SK-N-SH treated with all-trans-retinoic acid at 6 μM for 48 hours (cell line): ENCODE results near the gene OPN4.

Experiments used
- ATAC-seq: fragments of 200-7000 bp; cut with Tn5 transposase; 3 replicates; pipeline ENCODE4 v1.9.1; 2020; ENCODE audit warnings: mild to moderate bottlenecking, moderate library complexity
- BACH2 ChIP-seq: fragments of 250-450 bp; sonication (Bioruptor Pico); IDR thresholded peaks from 2 replicates; pipeline ENCODE4 v1.9.0; 2021; ENCODE audit warnings: mild to moderate bottlenecking, borderline replicate concordance
- CSDC2 ChIP-seq: fragments of 250-450 bp; sonication (Bioruptor Pico); IDR thresholded peaks from 2 replicates; pipeline ENCODE4 v1.5.0; 2020; ENCODE audit warnings: mild to moderate bottlenecking, moderate library complexity
- ESRRG ChIP-seq: fragments of 250-450 bp; sonication (Bioruptor Pico); IDR thresholded peaks from 2 replicates; pipeline ENCODE4 v1.6.1; 2021; ENCODE audit warnings: mild to moderate bottlenecking
- GLIS3 ChIP-seq: fragments of 250-450 bp; sonication (Bioruptor Pico); IDR thresholded peaks from 2 replicates; pipeline ENCODE4 v1.5.0; 2020; ENCODE audit warnings: mild to moderate bottlenecking, moderate library complexity
- ISL1 ChIP-seq: fragments of 250-450 bp; sonication (Bioruptor Pico); IDR thresholded peaks from 2 replicates; pipeline ENCODE4 v2.1.2; 2022; ENCODE audit warnings: mild to moderate bottlenecking, moderate library complexity
- OSR1 ChIP-seq: fragments of 250-450 bp; sonication (Bioruptor Pico); IDR thresholded peaks from 2 replicates; pipeline ENCODE4 v1.8.0; 2022; ENCODE audit warnings: moderate library complexity, mild to moderate bottlenecking, inconsistent platforms
- SNAI2 ChIP-seq: fragments of 250-450 bp; sonication (Bioruptor Pico); IDR thresholded peaks from 2 replicates; pipeline ENCODE4 v1.5.0; 2020; ENCODE audit warnings: mild to moderate bottlenecking, moderate library complexity
- TCF4 ChIP-seq: fragments of 250-450 bp; sonication (Bioruptor Pico); IDR thresholded peaks from 2 replicates; pipeline ENCODE4 v1.8.0; 2021; ENCODE audit warnings: mild to moderate bottlenecking, moderate library complexity, borderline replicate concordance
- TOX ChIP-seq: fragments of 250-450 bp; sonication (Bioruptor Pico); IDR thresholded peaks from 2 replicates; pipeline ENCODE4 v1.8.0; 2021; ENCODE audit warnings: mild to moderate bottlenecking, moderate library complexity, borderline replicate concordance
- ZC3H10 ChIP-seq: fragments of 250-450 bp; sonication (Bioruptor Pico); IDR thresholded peaks from 2 replicates; pipeline ENCODE4 v1.5.1; 2021; ENCODE audit warnings: mild to moderate bottlenecking, moderate library complexity
- ZFP3 ChIP-seq: fragments of 250-450 bp; sonication (Bioruptor Pico); IDR thresholded peaks from 2 replicates; pipeline ENCODE4 v1.5.0; 2020; ENCODE audit warnings: mild to moderate bottlenecking, moderate library complexity
- ZFP30 ChIP-seq: fragments of 450-650 bp; formaldehyde crosslinking; IDR thresholded peaks from 2 replicates; pipeline ENCODE4 v1.5.0; 2022; ENCODE audit warnings: mild to moderate bottlenecking, moderate library complexity
- ZNF70 ChIP-seq: fragments of 450-650 bp; formaldehyde crosslinking; IDR thresholded peaks from 2 replicates; pipeline ENCODE4 v1.5.0; 2020; ENCODE audit warnings: mild to moderate bottlenecking, moderate library complexity
- ZNF8 ChIP-seq: fragments of 450-650 bp; formaldehyde crosslinking; IDR thresholded peaks from 2 replicates; pipeline ENCODE4 v1.5.0; 2020; ENCODE audit warnings: mild to moderate bottlenecking, moderate library complexity
- TF ChIP-seq, protein P1 (sequence below): fragments of 250-450 bp; sonication (Bioruptor Pico); IDR thresholded peaks from 2 replicates; pipeline ENCODE4 v1.8.0; 2020; ENCODE audit warnings: mild to moderate bottlenecking, moderate library complexity, borderline replicate concordance
- TF ChIP-seq, protein P2 (sequence below): fragments of 250-450 bp; sonication (Bioruptor Pico); IDR thresholded peaks from 2 replicates; pipeline ENCODE4 v1.8.0; 2021; ENCODE audit warnings: low read depth, mild to moderate bottlenecking, moderate library complexity, borderline replicate concordance
- TF ChIP-seq, protein P3 (sequence below): fragments of 250-450 bp; sonication (Bioruptor Pico); IDR thresholded peaks from 2 replicates; pipeline ENCODE4 v1.5.0; 2020; ENCODE audit warnings: mild to moderate bottlenecking, moderate library complexity
- TF ChIP-seq, protein P4 (sequence below): fragments of 250-450 bp; sonication (Bioruptor Pico); IDR thresholded peaks from 2 replicates; pipeline ENCODE4 v1.5.1; 2020; ENCODE audit warnings: low read depth, mild to moderate bottlenecking, moderate library complexity

Gene OPN4

DNA sequence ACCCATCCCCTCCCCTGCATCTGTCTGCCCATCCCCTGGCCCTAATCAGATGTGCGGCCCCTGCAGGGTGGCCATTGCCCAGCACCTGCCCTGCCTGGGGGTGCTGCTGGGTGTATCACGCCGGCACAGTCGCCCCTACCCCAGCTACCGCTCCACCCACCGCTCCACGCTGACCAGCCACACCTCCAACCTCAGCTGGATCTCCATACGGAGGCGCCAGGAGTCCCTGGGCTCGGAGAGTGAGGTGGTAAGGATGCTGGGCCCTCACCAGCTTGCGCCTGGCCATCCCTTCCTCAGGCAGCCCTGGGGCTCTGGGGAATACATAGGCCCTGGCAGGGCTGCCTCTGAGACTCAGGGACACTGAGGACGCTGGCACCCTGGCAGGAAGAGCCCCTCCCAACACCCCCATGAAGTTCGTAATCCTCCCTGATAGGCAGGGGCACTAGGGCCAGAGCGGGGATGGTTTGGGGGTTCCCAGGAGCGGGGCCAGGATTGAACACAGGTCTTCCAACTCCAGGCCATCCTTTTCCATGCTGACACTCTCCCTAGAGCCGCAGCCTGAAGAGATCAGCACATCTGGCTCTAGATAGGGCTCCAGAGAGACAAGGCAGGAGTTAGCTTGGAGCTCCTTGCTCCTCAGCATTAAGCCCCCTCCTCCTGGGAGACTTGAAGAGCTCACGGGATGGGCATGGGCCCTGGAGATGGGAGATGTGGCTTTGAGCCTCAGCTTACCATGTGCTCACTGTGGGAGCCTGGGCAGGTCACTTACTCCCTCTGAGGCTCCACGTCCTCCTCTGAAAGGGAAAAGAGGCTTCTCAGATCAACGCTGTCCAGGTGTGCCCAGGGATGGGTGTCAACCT is 8.1 kb downstream of the OPN4 start (continued):
- TF ChIP-seq ZFP3 (CRISPR knock-in tag) = no peak
- TF ChIP-seq, protein P1, sequence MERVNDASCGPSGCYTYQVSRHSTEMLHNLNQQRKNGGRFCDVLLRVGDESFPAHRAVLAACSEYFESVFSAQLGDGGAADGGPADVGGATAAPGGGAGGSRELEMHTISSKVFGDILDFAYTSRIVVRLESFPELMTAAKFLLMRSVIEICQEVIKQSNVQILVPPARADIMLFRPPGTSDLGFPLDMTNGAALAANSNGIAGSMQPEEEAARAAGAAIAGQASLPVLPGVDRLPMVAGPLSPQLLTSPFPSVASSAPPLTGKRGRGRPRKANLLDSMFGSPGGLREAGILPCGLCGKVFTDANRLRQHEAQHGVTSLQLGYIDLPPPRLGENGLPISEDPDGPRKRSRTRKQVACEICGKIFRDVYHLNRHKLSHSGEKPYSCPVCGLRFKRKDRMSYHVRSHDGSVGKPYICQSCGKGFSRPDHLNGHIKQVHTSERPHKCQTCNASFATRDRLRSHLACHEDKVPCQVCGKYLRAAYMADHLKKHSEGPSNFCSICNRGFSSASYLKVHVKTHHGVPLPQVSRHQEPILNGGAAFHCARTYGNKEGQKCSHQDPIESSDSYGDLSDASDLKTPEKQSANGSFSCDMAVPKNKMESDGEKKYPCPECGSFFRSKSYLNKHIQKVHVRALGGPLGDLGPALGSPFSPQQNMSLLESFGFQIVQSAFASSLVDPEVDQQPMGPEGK (CRISPR knock-in tag) = no peak

DNA sequence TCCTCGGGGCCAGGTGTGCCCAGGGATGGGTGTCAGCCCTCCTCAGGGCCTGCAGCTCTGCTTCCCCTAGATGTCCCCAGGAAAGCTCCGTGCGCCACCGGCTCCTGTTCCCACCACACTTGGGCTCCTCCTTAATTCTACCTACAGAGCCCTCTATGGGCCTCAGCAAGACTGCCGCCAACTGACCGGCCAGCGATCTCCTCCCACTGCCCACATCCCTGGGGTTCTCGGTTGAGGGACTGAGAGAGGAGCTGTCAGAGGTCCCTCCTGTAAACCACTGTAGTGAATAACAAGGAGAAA is 8.6 kb downstream of the OPN4 start:
- no peak for ATAC-seq
- TF ChIP-seq TCF4 (no peak), CSDC2 (CRISPR knock-in tag) (no peak), ZFP3 (CRISPR knock-in tag) (no peak), ZNF8 (CRISPR knock-in tag) (no peak)
- TF ChIP-seq, protein P2, sequence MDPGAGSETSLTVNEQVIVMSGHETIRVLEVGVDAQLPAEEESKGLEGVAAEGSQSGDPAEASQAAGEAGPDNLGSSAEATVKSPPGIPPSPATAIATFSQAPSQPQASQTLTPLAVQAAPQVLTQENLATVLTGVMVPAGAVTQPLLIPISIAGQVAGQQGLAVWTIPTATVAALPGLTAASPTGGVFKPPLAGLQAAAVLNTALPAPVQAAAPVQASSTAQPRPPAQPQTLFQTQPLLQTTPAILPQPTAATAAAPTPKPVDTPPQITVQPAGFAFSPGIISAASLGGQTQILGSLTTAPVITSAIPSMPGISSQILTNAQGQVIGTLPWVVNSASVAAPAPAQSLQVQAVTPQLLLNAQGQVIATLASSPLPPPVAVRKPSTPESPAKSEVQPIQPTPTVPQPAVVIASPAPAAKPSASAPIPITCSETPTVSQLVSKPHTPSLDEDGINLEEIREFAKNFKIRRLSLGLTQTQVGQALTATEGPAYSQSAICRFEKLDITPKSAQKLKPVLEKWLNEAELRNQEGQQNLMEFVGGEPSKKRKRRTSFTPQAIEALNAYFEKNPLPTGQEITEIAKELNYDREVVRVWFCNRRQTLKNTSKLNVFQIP (CRISPR knock-in tag) = no peak

DNA sequence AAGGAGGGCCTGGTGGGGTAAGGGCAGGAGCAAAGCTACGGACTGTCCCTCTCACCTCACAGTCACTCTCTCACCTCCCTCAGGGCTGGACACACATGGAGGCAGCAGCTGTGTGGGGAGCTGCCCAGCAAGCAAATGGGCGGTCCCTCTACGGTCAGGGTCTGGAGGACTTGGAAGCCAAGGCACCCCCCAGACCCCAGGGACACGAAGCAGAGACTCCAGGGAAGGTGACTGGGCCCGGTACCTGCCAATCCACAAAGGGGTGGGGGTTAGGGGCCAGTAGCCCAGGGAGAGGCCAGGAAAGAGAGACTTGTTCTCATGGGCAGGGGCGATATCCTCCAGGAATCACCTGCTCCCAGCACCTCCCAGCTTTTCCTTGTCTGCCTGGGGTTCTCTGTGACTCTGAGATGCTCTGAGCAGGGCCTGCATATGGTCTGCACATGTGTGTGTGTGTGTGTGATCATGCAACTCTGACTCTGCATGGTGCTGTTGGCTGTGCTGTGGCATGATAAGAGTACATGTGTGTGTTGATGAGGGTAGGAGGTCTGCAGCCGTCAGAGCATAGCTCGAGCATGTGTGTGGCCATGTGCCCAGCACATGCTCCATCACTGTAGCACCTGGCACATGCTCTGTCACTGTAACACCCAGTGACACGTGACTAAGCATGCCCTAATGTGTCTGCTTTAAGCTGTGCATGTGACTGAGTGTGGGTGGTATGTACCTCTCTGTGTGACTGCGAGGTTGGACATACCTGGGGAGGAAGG is 9.4 kb downstream of the OPN4 start:
- TF ChIP-seq ZFP3 (CRISPR knock-in tag) = no peak
- TF ChIP-seq, protein P2 (CRISPR knock-in tag) = no peak
- ATAC-seq = no peak

DNA sequence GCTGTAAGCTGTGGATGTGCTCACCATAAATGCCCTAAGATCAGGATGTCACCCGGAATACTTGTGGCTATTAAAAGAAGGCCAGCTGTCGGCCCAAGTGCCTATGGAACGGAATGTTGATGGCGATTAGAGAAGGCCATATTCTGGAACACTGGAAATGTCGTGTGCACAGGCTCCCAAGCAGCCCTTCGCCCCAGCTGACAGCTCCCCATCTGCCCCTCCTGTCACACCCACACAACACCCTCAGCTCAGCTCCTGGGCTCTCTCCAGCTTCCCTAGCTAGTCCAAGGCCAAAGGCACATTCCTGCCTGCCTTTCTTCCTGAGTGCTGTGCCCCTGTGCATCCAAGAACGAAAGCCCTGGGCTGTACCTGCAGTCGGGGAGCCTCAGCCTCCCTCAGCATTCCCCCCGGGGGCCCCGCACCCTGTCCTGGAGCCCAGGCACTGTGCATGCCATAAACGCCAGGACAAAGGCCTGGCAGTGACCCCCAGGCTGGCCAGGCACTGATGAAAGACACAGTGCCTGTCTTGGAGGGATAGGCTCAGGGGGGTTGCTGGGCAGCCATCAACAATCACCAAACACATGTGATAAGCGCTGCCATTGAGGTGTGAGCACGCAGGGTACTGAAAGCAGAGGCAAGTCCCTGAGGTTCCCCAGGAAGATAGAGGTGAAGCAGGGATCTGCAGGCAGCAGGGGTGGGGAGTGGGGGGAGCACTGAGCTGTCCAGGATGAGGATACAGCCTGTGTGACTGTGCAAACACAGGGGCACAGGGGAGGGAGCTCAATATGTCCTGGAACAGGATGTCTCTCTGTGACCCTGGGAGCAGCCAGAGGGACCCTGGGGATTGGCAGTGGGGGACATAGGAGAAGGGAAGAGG is 10.2 kb downstream of the OPN4 start:
- no peak for ATAC-seq
- TF ChIP-seq, protein P3, sequence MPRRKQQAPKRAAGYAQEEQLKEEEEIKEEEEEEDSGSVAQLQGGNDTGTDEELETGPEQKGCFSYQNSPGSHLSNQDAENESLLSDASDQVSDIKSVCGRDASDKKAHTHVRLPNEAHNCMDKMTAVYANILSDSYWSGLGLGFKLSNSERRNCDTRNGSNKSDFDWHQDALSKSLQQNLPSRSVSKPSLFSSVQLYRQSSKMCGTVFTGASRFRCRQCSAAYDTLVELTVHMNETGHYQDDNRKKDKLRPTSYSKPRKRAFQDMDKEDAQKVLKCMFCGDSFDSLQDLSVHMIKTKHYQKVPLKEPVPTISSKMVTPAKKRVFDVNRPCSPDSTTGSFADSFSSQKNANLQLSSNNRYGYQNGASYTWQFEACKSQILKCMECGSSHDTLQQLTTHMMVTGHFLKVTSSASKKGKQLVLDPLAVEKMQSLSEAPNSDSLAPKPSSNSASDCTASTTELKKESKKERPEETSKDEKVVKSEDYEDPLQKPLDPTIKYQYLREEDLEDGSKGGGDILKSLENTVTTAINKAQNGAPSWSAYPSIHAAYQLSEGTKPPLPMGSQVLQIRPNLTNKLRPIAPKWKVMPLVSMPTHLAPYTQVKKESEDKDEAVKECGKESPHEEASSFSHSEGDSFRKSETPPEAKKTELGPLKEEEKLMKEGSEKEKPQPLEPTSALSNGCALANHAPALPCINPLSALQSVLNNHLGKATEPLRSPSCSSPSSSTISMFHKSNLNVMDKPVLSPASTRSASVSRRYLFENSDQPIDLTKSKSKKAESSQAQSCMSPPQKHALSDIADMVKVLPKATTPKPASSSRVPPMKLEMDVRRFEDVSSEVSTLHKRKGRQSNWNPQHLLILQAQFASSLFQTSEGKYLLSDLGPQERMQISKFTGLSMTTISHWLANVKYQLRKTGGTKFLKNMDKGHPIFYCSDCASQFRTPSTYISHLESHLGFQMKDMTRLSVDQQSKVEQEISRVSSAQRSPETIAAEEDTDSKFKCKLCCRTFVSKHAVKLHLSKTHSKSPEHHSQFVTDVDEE (CRISPR knock-in tag) = no peak
- TF ChIP-seq ZNF8 (CRISPR knock-in tag) (no peak), ZNF70 (no peak), TOX (CRISPR knock-in tag) (no peak), ZC3H10 (CRISPR knock-in tag) (no peak), ISL1 (CRISPR knock-in tag) (no peak), ZFP30 (CRISPR knock-in tag) (no peak), GLIS3 (CRISPR knock-in tag) (no peak), OSR1 (CRISPR knock-in tag) (no peak), BACH2 (CRISPR knock-in tag) (no peak), SNAI2 (CRISPR knock-in tag) (no peak), ESRRG (no peak)
- TF ChIP-seq, protein P1 (CRISPR knock-in tag) = no peak
- TF ChIP-seq, protein P4, sequence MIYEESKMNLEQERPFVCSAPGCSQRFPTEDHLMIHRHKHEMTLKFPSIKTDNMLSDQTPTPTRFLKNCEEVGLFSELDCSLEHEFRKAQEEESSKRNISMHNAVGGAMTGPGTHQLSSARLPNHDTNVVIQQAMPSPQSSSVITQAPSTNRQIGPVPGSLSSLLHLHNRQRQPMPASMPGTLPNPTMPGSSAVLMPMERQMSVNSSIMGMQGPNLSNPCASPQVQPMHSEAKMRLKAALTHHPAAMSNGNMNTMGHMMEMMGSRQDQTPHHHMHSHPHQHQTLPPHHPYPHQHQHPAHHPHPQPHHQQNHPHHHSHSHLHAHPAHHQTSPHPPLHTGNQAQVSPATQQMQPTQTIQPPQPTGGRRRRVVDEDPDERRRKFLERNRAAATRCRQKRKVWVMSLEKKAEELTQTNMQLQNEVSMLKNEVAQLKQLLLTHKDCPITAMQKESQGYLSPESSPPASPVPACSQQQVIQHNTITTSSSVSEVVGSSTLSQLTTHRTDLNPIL = no peak
